Hepatocyte (in vitro differentiated cells): Measurements from ENCODE around the gene ZBTB21.

Source experiments
- CTCF ChIP-seq: fragments of 200-600 bp; sonication (generic); IDR thresholded peaks from 2 replicates; pipeline ENCODE4 v1.5.1; 2016; ENCODE audit warnings: antibody characterized with exemption, mild to moderate bottlenecking; ENCODE audit not compliant: poor library complexity
- EZH2 ChIP-seq: fragments of 200-600 bp; sonication (generic); IDR thresholded peaks from 2 replicates; pipeline ENCODE4 v1.6.1; 2016; ENCODE audit warnings: antibody characterized with exemption, mild to moderate bottlenecking, borderline replicate concordance
- EZH2phosphoT487 ChIP-seq: fragments of 200-600 bp; sonication (generic); IDR thresholded peaks from one replicate; pipeline ENCODE4 v1.6.1; 2018; ENCODE audit warnings: antibody characterized with exemption, mild to moderate bottlenecking, low read depth, moderate library complexity; ENCODE audit not compliant: unreplicated experiment, severe bottlenecking

DNA sequence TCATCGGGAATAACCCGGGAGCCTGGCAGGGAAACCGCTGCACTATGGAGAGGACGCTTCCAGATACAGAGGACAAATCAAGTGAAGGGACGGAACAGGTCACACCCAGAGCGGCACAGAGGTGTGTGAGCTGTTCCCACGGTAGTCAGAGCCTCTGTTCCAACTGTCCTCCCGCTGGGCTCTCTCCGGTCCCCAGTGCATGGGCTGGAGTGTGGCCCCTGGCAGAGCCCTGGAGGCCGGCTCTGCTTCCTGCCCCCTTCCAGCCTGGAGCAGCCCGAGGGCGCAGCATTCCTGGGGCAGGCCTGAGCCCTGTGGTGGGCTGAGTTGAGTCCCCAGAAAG, 11.9 kb upstream of the ZBTB21 start:
- no peak for TF ChIP-seq CTCF
- TF ChIP-seq EZH2phosphoT487, result no peak
- no peak for TF ChIP-seq EZH2
